Stimulated activated CD8-positive, alpha-beta memory T cell treated with anti-CD3 and anti-CD28 coated beads, Interleukin-12 subunit alpha, Interleukin-12 subunit beta, amount 100 ng/mL, for 24 hours (primary cell): ENCODE data around the gene MPP7.

Source experiments
- DNase-seq: peaks from one replicate; pipeline ENCODE4 v3.0.0-alpha.2; 2020; ENCODE audit errors: extremely low read depth

The MPP7 gene

GRCh38 chr10:28305553-28305952 is 2.7 kb upstream of the MPP7 start:
- no peak for DNase-seq

- DNase-seq = no peak
Observed at GRCh38 chr10:28304032-28304571, 1.2 kb upstream of the MPP7 start.

GRCh38 chr10:28302012-28302637 is 739 bp downstream of the MPP7 start:
- DNase-seq = no peak

GRCh38 chr10:28300027-28300426 is 2.8 kb downstream of the MPP7 start:
- no peak for DNase-seq

GRCh38 chr10:28298951-28299350 is 3.9 kb downstream of the MPP7 start:
- DNase-seq = no peak

GRCh38 chr10:28296023-28296422 is 6.8 kb downstream of the MPP7 start:
- no peak for DNase-seq

- no peak for DNase-seq
Observed at GRCh38 chr10:28295336-28295735, 7.5 kb downstream of the MPP7 start.

GRCh38 chr10:28294809-28295208 is 8.1 kb downstream of the MPP7 start:
- no peak for DNase-seq

- no peak for DNase-seq
Observed at GRCh38 chr10:28294169-28294532, 8.7 kb downstream of the MPP7 start.

- no peak for DNase-seq
Observed at GRCh38 chr10:28293236-28294168, 9.4 kb downstream of the MPP7 start.

- no peak for DNase-seq
Observed at GRCh38 chr10:28291881-28292297, 11.0 kb downstream of the MPP7 start.

- DNase-seq = no peak
Observed at GRCh38 chr10:28285816-28286215, 17.0 kb downstream of the MPP7 start.

- DNase-seq = no peak
Observed at GRCh38 chr10:28284126-28284525, 18.7 kb downstream of the MPP7 start.

- DNase-seq = no peak
Observed at GRCh38 chr10:28283251-28283650, 19.6 kb downstream of the MPP7 start.

- DNase-seq = no peak
Observed at GRCh38 chr10:28282336-28282735, 20.5 kb downstream of the MPP7 start.

- DNase-seq = no peak
Observed at GRCh38 chr10:28281726-28282315, 21.0 kb downstream of the MPP7 start.

- DNase-seq = no peak
Observed at GRCh38 chr10:28280652-28281051, 22.2 kb downstream of the MPP7 start.

- DNase-seq = no peak
Observed at GRCh38 chr10:28279878-28280277, 23.0 kb downstream of the MPP7 start.

- DNase-seq = no peak
Observed at GRCh38 chr10:28278842-28279241, 24.0 kb downstream of the MPP7 start.

- DNase-seq = no peak
Observed at GRCh38 chr10:28276384-28276783, 26.5 kb downstream of the MPP7 start.

- no peak for DNase-seq
Observed at GRCh38 chr10:28274475-28274874, 28.4 kb downstream of the MPP7 start.

- no peak for DNase-seq
Observed at GRCh38 chr10:28273343-28273742, 29.5 kb downstream of the MPP7 start.
